Measurements from ENCODE around the gene ITPR2.

GRCh38 chr12:26712892-26713291, 120.1 kb downstream of the ITPR2 start:
- TF ChIP-seq POLR2AphosphoS5 (IDR thresholded peaks at IDR 0.05; ENCODE audit: low read depth) (no peak), CTCF (IDR thresholded peaks at IDR 0.05; ENCODE audit: insufficient read depth, low read length) (no peak), GABPA (IDR thresholded peaks at IDR 0.05; ENCODE audit: low read depth) (no peak)

Data from HL-60 (cell line).